ENCODE measurements around the gene EIF2A. TPM values are rescaled to one million over a fixed set of nuclear protein-coding genes. Genes with fewer than 3 reads are reported as not detected.

The EIF2A gene
- polyA plus RNA-seq, 2 of the 4 experiments (the other 2 are of a cell fraction): 105 to 141 TPM

DNA sequence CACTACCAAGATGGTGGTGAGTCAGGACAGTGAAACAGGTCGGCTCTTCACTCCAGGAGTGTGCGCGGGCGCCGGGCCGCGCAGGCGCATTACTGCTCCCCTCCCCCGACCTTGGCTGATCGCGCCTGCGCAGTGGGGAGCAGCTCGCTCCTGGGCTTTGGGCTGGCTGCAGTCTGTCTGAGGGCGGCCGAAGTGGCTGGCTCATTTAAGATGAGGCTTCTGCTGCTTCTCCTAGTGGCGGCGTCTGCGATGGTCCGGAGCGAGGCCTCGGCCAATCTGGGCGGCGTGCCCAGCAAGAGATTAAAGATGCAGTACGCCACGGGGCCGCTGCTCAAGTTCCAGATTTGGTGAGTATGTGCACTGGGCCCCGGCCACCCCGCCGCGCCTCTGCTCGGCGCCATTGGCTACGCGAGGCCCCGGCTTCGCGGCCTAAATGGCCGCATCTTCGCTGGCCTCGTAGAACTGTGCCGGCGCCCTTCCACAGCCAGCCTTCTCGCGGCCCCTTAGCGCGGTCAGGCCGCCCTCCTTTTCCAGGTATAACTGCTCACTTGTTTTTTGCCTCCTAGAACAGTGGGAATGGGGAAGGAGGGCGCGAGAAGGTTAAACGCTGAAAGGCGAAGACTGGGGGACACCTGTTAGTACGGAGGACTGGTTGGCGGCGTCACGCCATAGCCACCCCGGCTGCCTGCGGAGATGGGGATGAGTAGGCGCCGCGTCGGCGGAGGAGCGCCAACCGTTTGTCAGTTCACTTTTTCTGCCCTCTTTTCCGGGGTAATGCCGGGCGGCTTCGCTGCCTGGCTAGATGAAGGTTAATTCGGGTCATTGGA lies 56.8 kb downstream of the EIF2A start, which contains the start of gene SELENOT (continued):
- TF ChIP-seq HOXB5 (CRISPR knock-in tag; IDR thresholded peaks at IDR 0.05) (peak; percentile 75; the same call in 1 of the 2 replicates), ZSCAN20 (CRISPR knock-in tag; IDR thresholded peaks at IDR 0.05) (no peak), FOSL2 (IDR thresholded peaks at IDR 0.05) (no peak), FOSL2 (CRISPR knock-in tag; IDR thresholded peaks at IDR 0.05) (peak; percentile 60; the same call in 1 of the 2 replicates), HDAC2 (IDR thresholded peaks at IDR 0.05) (no peak; the same call in 1 of the 2 replicates)

GRCh38 chr3:150603980-150604319 lies 57.4 kb downstream of the EIF2A start:
- ChIA-PET CTCF (interaction anchor here (0.8 kb wide), 1 partner anchor 19 kb away, joined by 3 read pairs; no protein-coding TSS in a partner anchor), POLR2A (no interaction called here)
- WGBS (ENCODE audit: missing lambda C conversion rate): 4% methylated on average over 11 of the region's 11 CpGs
- peaks cover 23% of the 10 kb centered on the region; the same call in 2 of the 3 replicates for H3K4me1 ChIP-seq
- H3K4me2 ChIP-seq: peak overlapping the region; percentile 88
- FAIRE-seq: no peak
- ATAC-seq: peak; percentile 9 to 26; a peak in 4 of 6 replicates
- DNase-seq (ENCODE audit: low read depth in 1 of 2, low spot score in 1 of 2): peak in 1 of 2 experiments; percentile 29
- H3K27ac ChIP-seq: peak overlapping the region; percentile 88 to 92
- H3K4me3 ChIP-seq: peak overlapping the region; percentile 70
- TF ChIP-seq BHLHE40 (IDR thresholded peaks at IDR 0.05; ENCODE audit: low read depth, low read length): no peak
- H3K9me3 ChIP-seq: no peaks in the 10 kb centered on the region

DNA sequence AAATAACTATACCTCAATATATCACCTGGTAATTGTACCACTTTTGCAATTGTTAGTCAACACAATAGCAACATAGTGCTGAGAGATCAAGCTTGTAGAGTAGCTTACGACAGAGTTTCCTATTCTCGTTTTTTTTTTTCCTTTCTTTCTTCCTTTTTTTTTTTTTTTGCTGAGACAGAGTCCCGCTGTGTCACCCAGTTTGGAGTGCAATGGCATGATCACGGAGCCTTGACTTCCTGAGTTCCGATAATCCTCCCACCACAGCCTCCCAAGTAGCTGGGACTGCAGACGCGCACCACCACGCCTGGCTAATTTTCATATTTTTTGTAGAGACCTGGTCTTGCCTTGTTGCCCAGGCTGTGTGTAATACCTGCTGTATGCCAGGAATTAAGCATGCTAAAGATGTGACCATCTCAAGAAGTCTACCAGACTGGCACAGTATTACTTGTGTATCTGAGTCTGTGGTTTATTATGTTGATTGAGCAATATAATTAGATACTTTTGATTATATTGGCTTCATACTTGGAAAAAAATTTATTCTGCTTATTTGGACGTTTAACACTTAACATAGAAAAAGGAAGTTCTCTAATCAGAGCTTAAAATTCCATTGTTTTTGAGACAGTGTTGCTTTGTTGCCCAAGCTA lies 59.5 kb downstream of the EIF2A start:
- FAIRE-seq (no peak), DNase-seq (ENCODE audit: low read depth in 1 of 2, low spot score in 1 of 2) (no peak), ATAC-seq (no peak)
- Histone ChIP-seq H3K4me3 (no peak overlapping the region), H3K27ac (no peak overlapping the region), H3K4me1 (peaks cover 21% of the 10 kb centered on the region; the same call in 2 of the 3 replicates), H3K4me2 (no peak overlapping the region), H3K9me3 (no peaks in the 10 kb centered on the region)
- WGBS (ENCODE audit: missing lambda C conversion rate): 92% methylated on average over 9 of the region's 9 CpGs
- POLR2A ChIA-PET: no interaction called here
- CTCF ChIA-PET: interaction anchor here (0.5 to 0.9 kb wide), 2 partner anchors 25 to 98 kb away, joined by 3 read pairs; partner anchors contain the start of gene ERICH6
- TF ChIP-seq, protein P1, sequence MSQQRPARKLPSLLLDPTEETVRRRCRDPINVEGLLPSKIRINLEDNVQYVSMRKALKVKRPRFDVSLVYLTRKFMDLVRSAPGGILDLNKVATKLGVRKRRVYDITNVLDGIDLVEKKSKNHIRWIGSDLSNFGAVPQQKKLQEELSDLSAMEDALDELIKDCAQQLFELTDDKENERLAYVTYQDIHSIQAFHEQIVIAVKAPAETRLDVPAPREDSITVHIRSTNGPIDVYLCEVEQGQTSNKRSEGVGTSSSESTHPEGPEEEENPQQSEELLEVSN (IDR thresholded peaks at IDR 0.05; ENCODE audit: borderline replicate concordance, low read depth): no peak
- TF ChIP-seq HES2 (IDR thresholded peaks at IDR 0.05) (no peak), FOSB (CRISPR knock-in tag; IDR thresholded peaks at IDR 0.05) (no peak), SMC3 (IDR thresholded peaks at IDR 0.05) (no peak), CEBPB (IDR thresholded peaks at IDR 0.05) (no peak), JUN (IDR thresholded peaks at IDR 0.05) (no peak), ZC3H11A (IDR thresholded peaks at IDR 0.05) (no peak), CHD4 (IDR thresholded peaks at IDR 0.05; ENCODE audit: borderline replicate concordance) (no peak), TP53 (CRISPR knock-in tag; IDR thresholded peaks at IDR 0.05) (no peak), JUNB (IDR thresholded peaks at IDR 0.05) (no peak), EP300 (IDR thresholded peaks at IDR 0.05) (no peak), NR3C1 (IDR thresholded peaks at IDR 0.05) (no peak), FOXS1 (CRISPR knock-in tag; IDR thresholded peaks at IDR 0.05) (no peak), POLR2AphosphoS2 (conservative IDR thresholded peaks at IDR 0.05; ENCODE audit: low read length) (no peak)

DNA sequence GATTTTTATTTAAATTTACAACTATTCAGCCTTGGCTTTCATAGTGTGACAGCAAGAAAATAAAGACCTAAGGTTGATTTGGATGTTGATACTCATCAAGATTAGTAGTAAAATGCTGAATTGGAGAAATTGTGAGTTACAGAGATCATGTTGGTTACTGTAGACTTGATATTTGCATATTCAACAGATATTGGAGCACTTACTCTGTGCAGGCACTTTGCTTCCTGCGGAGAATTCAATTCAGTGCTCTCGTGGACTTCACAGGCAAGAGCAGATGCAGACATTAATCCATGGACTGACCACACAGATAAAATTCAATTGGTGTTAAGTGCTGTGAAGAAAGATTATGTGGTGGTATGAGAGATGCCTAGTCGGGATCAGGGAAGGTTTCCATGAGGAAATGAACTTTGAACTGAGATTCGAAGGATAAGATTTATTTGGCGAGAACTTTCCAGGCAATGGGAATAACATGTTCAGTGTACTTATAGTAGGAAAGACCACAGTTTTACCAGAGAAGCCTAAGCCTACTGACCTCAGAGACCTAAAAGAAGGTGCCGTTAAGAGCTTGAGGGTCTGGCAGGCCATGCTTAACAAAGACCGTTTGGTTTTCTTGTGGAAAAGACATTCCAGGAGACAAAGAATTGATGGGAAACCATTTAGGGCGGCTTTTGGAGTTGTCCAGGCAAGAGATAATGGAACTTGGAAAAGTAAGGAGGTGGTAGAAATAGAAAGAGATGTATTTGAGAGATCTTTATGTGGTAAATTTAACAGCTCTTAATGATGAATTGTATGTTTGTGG lies 60.9 kb downstream of the EIF2A start:
- Histone ChIP-seq H3K4me3 (no peak overlapping the region), H3K27ac (no peak overlapping the region), H3K4me1 (peaks cover 21% of the 10 kb centered on the region; the same call in 2 of the 3 replicates), H3K4me2 (no peak overlapping the region), H3K9me3 (no peaks in the 10 kb centered on the region)
- TF ChIP-seq MAFK (IDR thresholded peaks at IDR 0.05; ENCODE audit: partially characterized antibody) (peak; percentile 31), CHD2 (IDR thresholded peaks at IDR 0.05; ENCODE audit: low read length, partially characterized antibody) (no peak)
- ChIA-PET POLR2A (no interaction called here), CTCF (no interaction called here)
- DNase-seq (ENCODE audit: low read depth in 1 of 2, low spot score in 1 of 2) (no peak), ATAC-seq (no peak), FAIRE-seq (no peak)
- WGBS (ENCODE audit: missing lambda C conversion rate): 83% methylated on average over 8 of the region's 8 CpGs
